Glomerular visceral epithelial cell (primary cell): ENCODE measurements around the gene PDE7B.

Experiments used
- DNase-seq: peaks from one replicate; pipeline ENCODE4 v3.0.0-alpha.2; 2016; ENCODE audit errors: extremely low spot score

The PDE7B gene

GRCh38 chr6:135884136-135884535, 32.6 kb downstream of the PDE7B start:
- DNase-seq = no peak

- no peak for DNase-seq
These were observed 35.6 kb downstream of the PDE7B start for GRCh38 chr6:135887069-135887468.

GRCh38 chr6:135888818-135889217, 37.3 kb downstream of the PDE7B start:
- DNase-seq = no peak

- DNase-seq = no peak
These were observed 39.4 kb downstream of the PDE7B start for GRCh38 chr6:135890876-135891275.

- no peak for DNase-seq
These were observed 40.2 kb downstream of the PDE7B start for GRCh38 chr6:135891710-135892109.

GRCh38 chr6:135895231-135895911, 43.9 kb downstream of the PDE7B start:
- DNase-seq = no peak

GRCh38 chr6:135897087-135897486, 45.6 kb downstream of the PDE7B start:
- no peak for DNase-seq

GRCh38 chr6:135901774-135902524, 50.4 kb downstream of the PDE7B start:
- no peak for DNase-seq

- no peak for DNase-seq
These were observed 51.3 kb downstream of the PDE7B start for GRCh38 chr6:135902756-135903331.

GRCh38 chr6:135904666-135905065, 53.2 kb downstream of the PDE7B start:
- peak; percentile 17 for DNase-seq

- no peak for DNase-seq
These were observed 54.3 kb downstream of the PDE7B start for GRCh38 chr6:135905604-135906300.

GRCh38 chr6:135906542-135906941, 55.0 kb downstream of the PDE7B start:
- DNase-seq = no peak

GRCh38 chr6:135906972-135907465, 55.5 kb downstream of the PDE7B start:
- DNase-seq = no peak

- peak; percentile 33 for DNase-seq
These were observed 58.4 kb downstream of the PDE7B start for GRCh38 chr6:135909737-135910387.

GRCh38 chr6:135910790-135911618, 59.5 kb downstream of the PDE7B start:
- no peak for DNase-seq

- no peak for DNase-seq
These were observed 62.3 kb downstream of the PDE7B start for GRCh38 chr6:135913785-135914184.

- DNase-seq = no peak
These were observed 67.5 kb downstream of the PDE7B start for GRCh38 chr6:135919026-135919425.

- DNase-seq = no peak
These were observed 69.2 kb downstream of the PDE7B start for GRCh38 chr6:135920689-135921088.

- no peak for DNase-seq
These were observed 69.7 kb downstream of the PDE7B start for GRCh38 chr6:135921188-135921587.

GRCh38 chr6:135922174-135922573, 70.7 kb downstream of the PDE7B start:
- peak; percentile 91 for DNase-seq

- DNase-seq = peak; percentile 17
These were observed 71.2 kb downstream of the PDE7B start for GRCh38 chr6:135922746-135923145.
